ENCODE data around the gene SCP2D1. TPM values are rescaled to one million over a fixed set of nuclear protein-coding genes. Genes with fewer than 3 reads are reported as not detected.

SCP2D1 gene
- polyA plus RNA-seq, 6 donors from 2014 or later: not detected

DNA sequence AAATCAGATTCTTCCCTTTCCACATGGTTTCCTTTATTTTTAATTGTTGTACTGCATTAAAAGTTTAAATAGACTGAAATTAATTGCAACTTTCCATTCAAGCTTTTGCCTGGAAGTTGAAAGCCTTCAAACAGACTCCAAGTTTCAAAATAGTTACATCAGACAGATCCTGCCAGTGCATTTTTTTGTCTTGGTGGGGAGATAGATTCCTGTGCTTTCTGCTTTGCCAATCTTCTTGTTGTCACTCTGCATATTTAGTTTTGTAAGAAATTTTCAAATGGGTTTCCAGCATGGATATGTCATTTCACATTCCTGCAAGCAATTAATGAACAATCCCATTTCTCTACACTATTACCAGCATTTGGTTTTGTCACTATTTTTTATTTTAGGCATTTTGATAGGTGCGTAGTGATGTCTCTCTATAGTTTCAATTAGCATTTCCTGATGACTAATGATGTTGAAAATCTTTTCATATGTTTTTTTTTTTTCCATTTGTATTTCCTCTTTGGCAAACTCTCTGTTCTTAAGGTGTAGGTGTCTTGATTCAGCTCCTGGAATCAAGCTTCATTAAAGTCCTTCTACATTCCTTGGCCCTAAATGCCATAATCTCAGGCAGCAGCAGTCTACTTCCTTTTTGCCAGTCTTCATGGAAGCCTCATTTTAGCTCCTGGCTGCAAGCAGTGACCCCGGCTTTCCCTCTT lies 40.5 kb downstream of the SCP2D1 start:
- H3K9me3 Mint-ChIP-seq: peaks cover 0 to 9% (median 4%) of the 10 kb centered on the region in 7 donors
- ATAC-seq (ENCODE audit: low read depth in 2 of 2) (no peak), DNase-seq (no peak)
- peaks cover 6 to 12% (median 8%) of the 10 kb centered on the region in 3 donors for H3K27me3 Mint-ChIP-seq
- H3K36me3 Mint-ChIP-seq: peaks cover 0 to 5% of the 10 kb centered on the region in 2 donors
- H3K4me1 Mint-ChIP-seq: no peaks in the 10 kb centered on the region
- H3K27ac Mint-ChIP-seq: no peak overlapping the region
- H3K4me3 Mint-ChIP-seq: no peak overlapping the region

DNA sequence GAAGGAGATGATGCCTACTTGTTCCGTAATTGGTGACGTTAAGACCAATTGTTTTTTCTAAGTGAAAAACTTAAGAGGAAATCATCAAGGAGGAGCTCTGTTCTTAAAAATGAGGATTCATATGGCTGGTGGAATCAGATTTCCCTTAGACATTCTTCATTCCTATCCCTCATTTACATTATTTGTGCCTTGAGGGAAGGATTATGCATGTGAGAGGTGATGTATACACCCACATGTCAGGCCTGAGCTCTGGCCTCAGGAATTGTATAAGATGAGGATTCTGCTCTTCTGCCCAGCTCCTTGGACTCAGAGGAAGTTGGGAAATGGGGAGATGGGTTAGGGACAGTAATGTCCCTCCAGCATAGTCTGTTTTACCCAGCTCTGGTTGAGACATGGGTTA lies 42.3 kb downstream of the SCP2D1 start:
- Mint-ChIP-seq H3K27me3 (peaks cover 8 to 11% (median 10%) of the 10 kb centered on the region in 3 donors), H3K9me3 (peaks cover 8 to 22% (median 17%) of the 10 kb centered on the region in 7 donors), H3K27ac (no peak overlapping the region), H3K4me3 (no peak overlapping the region), H3K4me1 (no peaks in the 10 kb centered on the region), H3K36me3 (peaks cover 0 to 16% of the 10 kb centered on the region in 2 donors)
- ATAC-seq (ENCODE audit: low read depth in 2 of 2): no peak
- no peak for DNase-seq

DNA sequence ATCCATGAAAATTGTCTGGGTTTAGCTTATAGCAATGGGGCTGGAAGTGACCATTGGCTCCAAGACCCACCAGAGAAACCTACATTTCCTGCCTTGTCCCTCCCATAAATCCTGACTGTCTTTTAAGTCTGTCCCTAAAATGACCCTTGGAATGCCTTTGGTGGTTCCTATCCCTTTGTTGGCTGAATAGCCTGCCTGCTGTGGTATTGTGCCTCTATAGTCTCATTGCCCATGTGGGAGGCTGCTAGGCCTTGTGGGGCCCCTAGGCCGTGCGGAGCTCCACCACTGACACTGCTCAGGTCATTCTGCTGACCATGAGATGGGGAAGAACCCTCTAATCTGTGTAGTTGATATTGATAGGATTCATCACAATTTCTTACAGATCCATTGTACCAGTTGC lies 43.3 kb downstream of the SCP2D1 start:
- H3K36me3 Mint-ChIP-seq: peaks cover 0 to 16% of the 10 kb centered on the region in 2 donors
- no peak for ATAC-seq (ENCODE audit: low read depth in 2 of 2)
- H3K27me3 Mint-ChIP-seq: peaks cover 7 to 9% (median 8%) of the 10 kb centered on the region in 3 donors
- no peaks in the 10 kb centered on the region for H3K4me1 Mint-ChIP-seq
- peaks cover 8 to 22% (median 17%) of the 10 kb centered on the region in 7 donors for H3K9me3 Mint-ChIP-seq
- no peak overlapping the region for H3K27ac Mint-ChIP-seq
- no peak for DNase-seq
- H3K4me3 Mint-ChIP-seq: no peak overlapping the region

DNA sequence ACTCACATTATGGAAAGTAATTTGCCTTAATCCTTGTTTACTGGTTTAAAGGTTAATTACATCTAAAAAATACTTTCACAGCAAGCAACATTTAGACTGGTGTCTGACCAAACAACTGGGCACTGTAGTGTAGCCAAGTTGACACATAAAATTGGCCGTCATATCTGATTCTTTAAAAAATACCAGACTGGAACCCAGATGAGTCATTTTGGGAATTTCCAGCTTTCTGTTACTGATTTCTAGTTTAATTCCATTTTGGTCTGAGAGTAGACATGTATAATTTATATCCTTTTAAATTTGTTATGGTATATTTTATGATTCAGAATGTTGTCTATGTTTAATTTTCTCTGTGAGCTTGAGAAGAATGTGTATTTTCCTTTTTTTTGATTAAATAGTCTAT lies 44.1 kb downstream of the SCP2D1 start:
- no peaks in the 10 kb centered on the region for H3K4me1 Mint-ChIP-seq
- no peak for DNase-seq
- peaks cover 0 to 16% of the 10 kb centered on the region in 2 donors for H3K36me3 Mint-ChIP-seq
- ATAC-seq (ENCODE audit: low read depth in 2 of 2): no peak
- H3K27me3 Mint-ChIP-seq: peaks cover 5 to 8% (median 7%) of the 10 kb centered on the region in 3 donors
- H3K4me3 Mint-ChIP-seq: no peak overlapping the region
- no peak overlapping the region for H3K27ac Mint-ChIP-seq
- H3K9me3 Mint-ChIP-seq: peaks cover 11 to 22% (median 18%) of the 10 kb centered on the region in 7 donors

DNA sequence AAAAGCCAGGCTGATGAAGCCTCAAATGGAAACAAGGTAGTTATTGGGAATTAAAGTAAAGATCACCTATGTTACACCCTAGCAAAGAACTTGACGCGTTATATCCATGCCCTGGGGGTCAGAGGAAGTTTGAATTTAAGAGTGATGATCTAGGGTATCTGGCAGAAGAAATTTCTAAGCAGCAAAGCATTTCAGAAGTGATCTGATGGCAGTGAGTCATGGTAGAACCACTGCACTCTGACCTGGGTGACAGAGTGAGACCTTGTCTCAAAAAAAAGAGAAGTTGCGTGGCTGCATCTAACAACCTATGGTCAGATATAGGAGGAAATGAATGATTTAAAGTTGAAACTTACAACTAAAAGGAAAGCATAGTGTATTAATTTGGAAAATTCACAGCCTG lies 45.2 kb downstream of the SCP2D1 start:
- Mint-ChIP-seq H3K4me3 (no peak overlapping the region), H3K9me3 (peaks cover 11 to 24% (median 17%) of the 10 kb centered on the region in 7 donors), H3K27ac (no peak overlapping the region), H3K36me3 (peaks cover 0 to 16% of the 10 kb centered on the region in 2 donors), H3K4me1 (no peaks in the 10 kb centered on the region), H3K27me3 (peaks cover 0 to 7% (median 5%) of the 10 kb centered on the region in 3 donors)
- ATAC-seq (ENCODE audit: low read depth in 2 of 2) (no peak), DNase-seq (no peak)

Other genes starting within 250 kb of the SCP2D1 start
- 100 to 1,000 TPM; 188 to 245 (median 234) TPM for gene SMIM26, start 246.4 kb upstream of the SCP2D1 start, polyA plus RNA-seq (ENCODE audit: low read depth in 6 of 6)
- 10 to 100 TPM; 32.8 to 58.4 (median 39.3) TPM for gene DTD1, start 225.7 kb upstream of the SCP2D1 start, polyA plus RNA-seq (ENCODE audit: low read depth in 6 of 6)